Panc1 (cell line): Measurements from ENCODE around the gene DERL2.

Experiments used
- POLR2AphosphoS5 ChIP-seq: IDR thresholded peaks from 2 replicates; pipeline ENCODE4 v1.6.1; 2012; ENCODE audit warnings: mild to moderate bottlenecking, low read depth, low read length, moderate library complexity
- SIN3A ChIP-seq: IDR thresholded peaks from 2 replicates; pipeline ENCODE4 v1.6.1; 2012; ENCODE audit warnings: low read depth, mild to moderate bottlenecking, low read length, moderate library complexity, borderline replicate concordance; ENCODE audit not compliant: insufficient read depth
- TCF7L2 ChIP-seq: IDR thresholded peaks from 2 replicates; pipeline ENCODE4 v1.6.1; 2011; ENCODE audit warnings: mild to moderate bottlenecking, low read depth, low read length, inconsistent platforms
- TF ChIP-seq, protein P1 (sequence below): fragments of 450-650 bp; IDR thresholded peaks from 2 replicates; pipeline ENCODE4 v1.5.1; 2017; ENCODE audit warnings: mild to moderate bottlenecking
- TF ChIP-seq, protein P2 (sequence below), 2 experiments: IDR thresholded peaks; 2 replicates each; pipeline ENCODE4 v1.6.1; 2011 to 2012; ENCODE audit warnings: low read depth in 2 of 2, control low read depth in 1 of 2, low read length in 1 of 2, mild to moderate bottlenecking in 1 of 2, moderate library complexity in 1 of 2; ENCODE audit not compliant: insufficient read depth in 1 of 2

DNA sequence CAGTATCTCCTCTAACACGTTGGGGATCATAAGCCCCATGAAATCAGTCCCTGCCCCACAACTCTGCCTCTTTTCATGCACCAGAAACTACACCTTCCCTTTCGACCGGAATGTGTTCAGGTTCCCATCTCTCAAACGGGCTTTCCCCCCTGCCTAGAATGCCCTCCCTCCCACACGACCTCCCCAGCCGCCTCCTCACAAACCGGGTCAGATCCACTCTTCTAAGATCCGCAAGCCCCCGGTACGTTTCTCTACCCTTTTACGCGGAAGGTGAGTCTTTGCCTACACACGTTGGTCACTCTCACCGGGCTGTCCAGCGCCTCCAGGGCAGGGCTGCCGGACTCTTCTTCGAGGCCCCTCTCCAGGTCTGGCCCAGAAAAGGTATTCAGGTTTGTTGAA is 17.9 kb downstream of the DERL2 start:
- TF ChIP-seq, protein P1, sequence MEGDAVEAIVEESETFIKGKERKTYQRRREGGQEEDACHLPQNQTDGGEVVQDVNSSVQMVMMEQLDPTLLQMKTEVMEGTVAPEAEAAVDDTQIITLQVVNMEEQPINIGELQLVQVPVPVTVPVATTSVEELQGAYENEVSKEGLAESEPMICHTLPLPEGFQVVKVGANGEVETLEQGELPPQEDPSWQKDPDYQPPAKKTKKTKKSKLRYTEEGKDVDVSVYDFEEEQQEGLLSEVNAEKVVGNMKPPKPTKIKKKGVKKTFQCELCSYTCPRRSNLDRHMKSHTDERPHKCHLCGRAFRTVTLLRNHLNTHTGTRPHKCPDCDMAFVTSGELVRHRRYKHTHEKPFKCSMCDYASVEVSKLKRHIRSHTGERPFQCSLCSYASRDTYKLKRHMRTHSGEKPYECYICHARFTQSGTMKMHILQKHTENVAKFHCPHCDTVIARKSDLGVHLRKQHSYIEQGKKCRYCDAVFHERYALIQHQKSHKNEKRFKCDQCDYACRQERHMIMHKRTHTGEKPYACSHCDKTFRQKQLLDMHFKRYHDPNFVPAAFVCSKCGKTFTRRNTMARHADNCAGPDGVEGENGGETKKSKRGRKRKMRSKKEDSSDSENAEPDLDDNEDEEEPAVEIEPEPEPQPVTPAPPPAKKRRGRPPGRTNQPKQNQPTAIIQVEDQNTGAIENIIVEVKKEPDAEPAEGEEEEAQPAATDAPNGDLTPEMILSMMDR = no peak
- TF ChIP-seq, protein P2, sequence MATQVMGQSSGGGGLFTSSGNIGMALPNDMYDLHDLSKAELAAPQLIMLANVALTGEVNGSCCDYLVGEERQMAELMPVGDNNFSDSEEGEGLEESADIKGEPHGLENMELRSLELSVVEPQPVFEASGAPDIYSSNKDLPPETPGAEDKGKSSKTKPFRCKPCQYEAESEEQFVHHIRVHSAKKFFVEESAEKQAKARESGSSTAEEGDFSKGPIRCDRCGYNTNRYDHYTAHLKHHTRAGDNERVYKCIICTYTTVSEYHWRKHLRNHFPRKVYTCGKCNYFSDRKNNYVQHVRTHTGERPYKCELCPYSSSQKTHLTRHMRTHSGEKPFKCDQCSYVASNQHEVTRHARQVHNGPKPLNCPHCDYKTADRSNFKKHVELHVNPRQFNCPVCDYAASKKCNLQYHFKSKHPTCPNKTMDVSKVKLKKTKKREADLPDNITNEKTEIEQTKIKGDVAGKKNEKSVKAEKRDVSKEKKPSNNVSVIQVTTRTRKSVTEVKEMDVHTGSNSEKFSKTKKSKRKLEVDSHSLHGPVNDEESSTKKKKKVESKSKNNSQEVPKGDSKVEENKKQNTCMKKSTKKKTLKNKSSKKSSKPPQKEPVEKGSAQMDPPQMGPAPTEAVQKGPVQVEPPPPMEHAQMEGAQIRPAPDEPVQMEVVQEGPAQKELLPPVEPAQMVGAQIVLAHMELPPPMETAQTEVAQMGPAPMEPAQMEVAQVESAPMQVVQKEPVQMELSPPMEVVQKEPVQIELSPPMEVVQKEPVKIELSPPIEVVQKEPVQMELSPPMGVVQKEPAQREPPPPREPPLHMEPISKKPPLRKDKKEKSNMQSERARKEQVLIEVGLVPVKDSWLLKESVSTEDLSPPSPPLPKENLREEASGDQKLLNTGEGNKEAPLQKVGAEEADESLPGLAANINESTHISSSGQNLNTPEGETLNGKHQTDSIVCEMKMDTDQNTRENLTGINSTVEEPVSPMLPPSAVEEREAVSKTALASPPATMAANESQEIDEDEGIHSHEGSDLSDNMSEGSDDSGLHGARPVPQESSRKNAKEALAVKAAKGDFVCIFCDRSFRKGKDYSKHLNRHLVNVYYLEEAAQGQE (IDR thresholded peaks at IDR 0.05; ENCODE audit: insufficient read depth in 1 of 2, low read depth in 2 of 2, low read length in 1 of 2) = no peak
- TF ChIP-seq POLR2AphosphoS5 (no peak), TCF7L2 (no peak), SIN3A (no peak)
